ENCODE data around the gene DPM2.

- TF ChIP-seq CTCF (IDR thresholded peaks at IDR 0.05) (no peak), POLR2A (IDR thresholded peaks at IDR 0.05) (no peak)
These were observed 31.2 kb upstream of the DPM2 start for GRCh38 chr9:127968700-127969383.
